Liver (tissue), 9 donors: ENCODE data around the gene TAL2. TPM values are rescaled to one million over a fixed set of nuclear protein-coding genes. Genes with fewer than 3 reads are reported as not detected.
A peak's percentile ranks its signal among the peaks of the same experiment; 100 is the strongest.

Experiments
- DNase-seq: peaks from one replicate; pipeline ENCODE4 v3.0.0-alpha.2; 2017; ENCODE audit warnings: low spot score
- H3K27ac ChIP-seq, 2 donors: one replicate each; pipeline ENCODE4 v1.7.0; 2013; ENCODE audit warnings: inconsistent platforms in 2 of 2, low read length in 2 of 2, control low read depth in 1 of 2, low read depth in 1 of 2, mild to moderate bottlenecking in 1 of 2
- H3K27me3 ChIP-seq, 4 donors: one replicate each; pipeline versions ENCODE4 v1.6.1 to v1.7.0; 2013; ENCODE audit warnings: low read length in 3 of 4, inconsistent platforms in 1 of 4, mild to moderate bottlenecking in 1 of 4, moderate library complexity in 1 of 4; ENCODE audit not compliant: control insufficient read depth in 4 of 4, insufficient read depth in 4 of 4
- H3K36me3 ChIP-seq, 4 donors: one replicate each; pipeline versions ENCODE4 v1.6.1 to v1.7.0; 2013; ENCODE audit warnings: low read length in 3 of 4, mild to moderate bottlenecking in 3 of 4, low read depth in 1 of 4, moderate library complexity in 1 of 4; ENCODE audit not compliant: control insufficient read depth in 4 of 4, insufficient read depth in 3 of 4
- H3K4me1 ChIP-seq, 4 donors: one replicate each; pipeline versions ENCODE4 v1.6.1 to v1.7.0; 2013; ENCODE audit warnings: low read length in 3 of 4, mild to moderate bottlenecking in 3 of 4, moderate library complexity in 1 of 4; ENCODE audit not compliant: control insufficient read depth in 4 of 4, insufficient read depth in 4 of 4
- H3K4me3 ChIP-seq, 3 donors: one replicate each; pipeline versions ENCODE4 v1.6.1 to v1.7.0; 2013; ENCODE audit warnings: low read length in 3 of 3, control low read depth in 1 of 3, low read depth in 1 of 3, mild to moderate bottlenecking in 1 of 3
- H3K9ac ChIP-seq, 2 donors: one replicate each; pipeline ENCODE4 v1.7.0; 2013; ENCODE audit warnings: low read length in 2 of 2, mild to moderate bottlenecking in 2 of 2, moderate library complexity in 2 of 2, control low read depth in 1 of 2, low read depth in 1 of 2
- H3K9me3 ChIP-seq, 4 donors: one replicate each; pipeline versions ENCODE4 v1.6.1 to v1.7.0; 2013; ENCODE audit warnings: low read length in 3 of 4; ENCODE audit not compliant: control insufficient read depth in 4 of 4
- EGR1 ChIP-seq, 2 donors: IDR thresholded peaks; 2 replicates each; pipeline ENCODE4 v1.6.1; 2016 to 2018; ENCODE audit warnings: antibody characterized with exemption in 2 of 2, low read depth in 2 of 2
- FOXA1 ChIP-seq: IDR thresholded peaks from 2 replicates; pipeline ENCODE4 v1.6.1; 2016; ENCODE audit warnings: antibody characterized with exemption
- JUND ChIP-seq, 2 donors: IDR thresholded peaks; 2 replicates each; pipeline ENCODE4 v1.6.1; 2016; ENCODE audit warnings: antibody characterized with exemption in 2 of 2
- RAD21 ChIP-seq, 2 donors: IDR thresholded peaks; 2 replicates each; pipeline ENCODE4 v1.6.1; 2016; ENCODE audit warnings: antibody characterized with exemption in 2 of 2, mild to moderate bottlenecking in 2 of 2
- REST ChIP-seq: IDR thresholded peaks from 2 replicates; pipeline ENCODE4 v1.6.1; 2016; ENCODE audit warnings: antibody characterized with exemption, mild to moderate bottlenecking
- SP1 ChIP-seq: IDR thresholded peaks from 2 replicates; pipeline ENCODE4 v1.6.1; 2018; ENCODE audit warnings: antibody characterized with exemption, mild to moderate bottlenecking
- TAF1 ChIP-seq: conservative IDR thresholded peaks from 2 replicates; pipeline ENCODE4 v1.6.1; 2016; ENCODE audit warnings: antibody characterized with exemption, mild to moderate bottlenecking
- YY1 ChIP-seq: IDR thresholded peaks from 2 replicates; pipeline ENCODE4 v1.6.1; 2016; ENCODE audit warnings: antibody characterized with exemption, mild to moderate bottlenecking
- WGBS: extraction: QIAGEN DNeasy Blood & Tissue Kit; methylation state at CpG from one replicate; pipeline ENCODE4 v1.1.7; 2013; 5-methylcytosine and 5-hydroxymethylcytosine counted together
- polyA plus RNA-seq, 2 donors: library from polyadenylated mRNA; stranded (reverse) in 1 of 2; unstranded in 1 of 2; fragments of 200-250 nt in 1 of 2; fragments of >200 nt in 1 of 2; fragmentation: Nextera tagmentation in 1 of 2; extraction: Ambion mirVana in 1 of 2; gene quantifications; one replicate each; pipeline versions ENCODE4 v1.2.1 to v1.2.3, GENCODE V29; 2013 to 2015
- total RNA-seq, 2 donors: library from RNA; depleted of rRNA; stranded (reverse); fragments of >200 nt; gene quantifications; one replicate each; pipeline ENCODE4 v1.2.3, GENCODE V29; 2014
- TF ChIP-seq, protein P1 (sequence below): fragments of 150-350 bp; IDR thresholded peaks from 2 replicates; pipeline ENCODE4 v1.5.1; 2017; ENCODE audit warnings: improper control_type of control experiment, low read depth, low read length; ENCODE audit not compliant: missing input control
- TF ChIP-seq, protein P2 (sequence below): IDR thresholded peaks from 2 replicates; pipeline ENCODE4 v1.6.1; 2016; ENCODE audit warnings: antibody characterized with exemption
- donor health status: healthy.
- donor health status: healthy.
- donor health status: healthy.
- donor health status: healthy.
- donor health status: healthy.

TAL2 gene
- total and polyA plus RNA-seq, 4 donors: 0.19 to 0.20 TPM; not detected in 2

DNA sequence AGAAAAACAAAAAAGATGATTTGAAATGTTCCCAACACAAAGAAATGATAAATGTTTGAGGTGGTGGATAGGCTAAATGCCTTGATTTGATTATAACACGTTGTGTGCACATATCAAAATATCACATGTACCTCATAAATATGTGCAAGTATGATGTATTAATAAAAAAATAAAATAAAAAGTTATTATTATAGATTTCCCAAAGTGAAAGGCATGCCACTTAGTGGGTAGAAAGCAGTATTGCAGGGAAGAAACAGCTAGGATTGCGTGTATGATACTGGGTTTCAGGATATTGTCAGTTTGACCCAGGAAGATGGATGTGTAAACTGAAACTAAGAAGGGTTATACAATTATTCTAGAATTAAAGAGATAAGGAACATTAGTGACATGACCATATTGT, 28.5 kb downstream of the TAL2 start:
- H3K27me3 ChIP-seq: no peaks in the 10 kb centered on the region
- H3K9me3 ChIP-seq: no peaks in the 10 kb centered on the region
- TF ChIP-seq SP1 (no peak), EGR1 (IDR thresholded peaks at IDR 0.05; ENCODE audit: low read depth in 2 of 2) (no peak), RAD21 (IDR thresholded peaks at IDR 0.05) (peak; percentile 67 to 71)
- TF ChIP-seq, protein P1, sequence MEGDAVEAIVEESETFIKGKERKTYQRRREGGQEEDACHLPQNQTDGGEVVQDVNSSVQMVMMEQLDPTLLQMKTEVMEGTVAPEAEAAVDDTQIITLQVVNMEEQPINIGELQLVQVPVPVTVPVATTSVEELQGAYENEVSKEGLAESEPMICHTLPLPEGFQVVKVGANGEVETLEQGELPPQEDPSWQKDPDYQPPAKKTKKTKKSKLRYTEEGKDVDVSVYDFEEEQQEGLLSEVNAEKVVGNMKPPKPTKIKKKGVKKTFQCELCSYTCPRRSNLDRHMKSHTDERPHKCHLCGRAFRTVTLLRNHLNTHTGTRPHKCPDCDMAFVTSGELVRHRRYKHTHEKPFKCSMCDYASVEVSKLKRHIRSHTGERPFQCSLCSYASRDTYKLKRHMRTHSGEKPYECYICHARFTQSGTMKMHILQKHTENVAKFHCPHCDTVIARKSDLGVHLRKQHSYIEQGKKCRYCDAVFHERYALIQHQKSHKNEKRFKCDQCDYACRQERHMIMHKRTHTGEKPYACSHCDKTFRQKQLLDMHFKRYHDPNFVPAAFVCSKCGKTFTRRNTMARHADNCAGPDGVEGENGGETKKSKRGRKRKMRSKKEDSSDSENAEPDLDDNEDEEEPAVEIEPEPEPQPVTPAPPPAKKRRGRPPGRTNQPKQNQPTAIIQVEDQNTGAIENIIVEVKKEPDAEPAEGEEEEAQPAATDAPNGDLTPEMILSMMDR: peak; percentile 50
- H3K36me3 ChIP-seq: no peaks in the 10 kb centered on the region
- 11% methylated on average over 2 of the region's 2 CpGs for WGBS
- H3K4me3 ChIP-seq: no peak overlapping the region
- DNase-seq: no peak
- H3K9ac ChIP-seq: no peak overlapping the region
- H3K4me1 ChIP-seq: peaks cover 0 to 19% (median 13%) of the 10 kb centered on the region in 4 donors
- H3K27ac ChIP-seq: no peak overlapping the region

- peak overlapping the region; percentile 70 to 97 (median 89) for H3K4me3 ChIP-seq
- peak overlapping the region; percentile 10 to 49 for H3K9ac ChIP-seq
- no peaks in the 10 kb centered on the region for H3K36me3 ChIP-seq
- no peaks in the 10 kb centered on the region for H3K9me3 ChIP-seq
- no peaks in the 10 kb centered on the region for H3K27me3 ChIP-seq
- H3K4me1 ChIP-seq: peaks cover 0 to 22% (median 14%) of the 10 kb centered on the region in 4 donors
- WGBS: 2% methylated on average over 15 of the region's 15 CpGs
- no peak for TF ChIP-seq RAD21 (IDR thresholded peaks at IDR 0.05)
- TF ChIP-seq JUND (IDR thresholded peaks at IDR 0.05): no peak
- TF ChIP-seq REST: no peak
- peak; percentile 23 for TF ChIP-seq YY1
- TF ChIP-seq TAF1: no peak
- TF ChIP-seq, protein P2, sequence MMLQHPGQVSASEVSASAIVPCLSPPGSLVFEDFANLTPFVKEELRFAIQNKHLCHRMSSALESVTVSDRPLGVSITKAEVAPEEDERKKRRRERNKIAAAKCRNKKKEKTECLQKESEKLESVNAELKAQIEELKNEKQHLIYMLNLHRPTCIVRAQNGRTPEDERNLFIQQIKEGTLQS: no peak
- DNase-seq: no peak
- peak overlapping the region; percentile 64 to 74 for H3K27ac ChIP-seq
These were observed 31.4 kb downstream of the TAL2 start for GRCh38 chr9:105693435-105694189.

GRCh38 chr9:105694190-105694847, 32.1 kb downstream of the TAL2 start, which contains the start of gene TMEM38B:
TMEM38B (plus strand) TSS chr9:105694541; CDS start chr9:105694661, 120 bp downstream.
- Histone ChIP-seq H3K36me3 (no peaks in the 10 kb centered on the region), H3K9me3 (no peaks in the 10 kb centered on the region), H3K4me3 (peak within 1 kb of the TSS; percentile 70 to 97 (median 89)), H3K27me3 (no peaks in the 10 kb centered on the region), H3K27ac (peak within 1 kb of the TSS; percentile 64 to 74), H3K4me1 (peaks cover 0 to 22% (median 14%) of the 10 kb centered on the region in 4 donors), H3K9ac (peak within 1 kb of the TSS; percentile 71 to 75)
- TF ChIP-seq YY1: peak; percentile 1
- no peak for TF ChIP-seq FOXA1
- DNase-seq: peak; percentile 77
- under 1% methylated on average over 65 of the region's 65 CpGs for WGBS
